ENCODE data around the gene LONRF2.
"Not testable (repeated sequence)": the region's sequence is repeated elsewhere in the genome, so short reads cannot be mapped to it uniquely, and the experiment has no call there.

LONRF2 gene

GRCh38 chr2:100321866-100322820 lies at the start of gene LONRF2:
Gene LONRF2 (minus strand): TSS chr2:100322501. CDS start chr2:100322093, 408 bp downstream.
- H3K4me1 Mint-ChIP-seq = peaks cover 0 to 5% of the 10 kb centered on the region in 2 donors
- DNase-seq = peak; percentile 15
- H3K36me3 Mint-ChIP-seq = peaks cover 5 to 12% of the 10 kb centered on the region in 2 donors
- peaks cover 38 to 64% of the 10 kb centered on the region in 2 donors for H3K27me3 Mint-ChIP-seq
- H3K4me3 Mint-ChIP-seq = peak within 1 kb of the TSS; percentile 73 to 76
- peak; percentile 69 to 76 for ATAC-seq (replicated peaks)
- H3K27ac Mint-ChIP-seq = no peak within 1 kb of the TSS
- H3K9me3 Mint-ChIP-seq = peaks cover 4 to 13% of the 10 kb centered on the region in 2 donors

DNA sequence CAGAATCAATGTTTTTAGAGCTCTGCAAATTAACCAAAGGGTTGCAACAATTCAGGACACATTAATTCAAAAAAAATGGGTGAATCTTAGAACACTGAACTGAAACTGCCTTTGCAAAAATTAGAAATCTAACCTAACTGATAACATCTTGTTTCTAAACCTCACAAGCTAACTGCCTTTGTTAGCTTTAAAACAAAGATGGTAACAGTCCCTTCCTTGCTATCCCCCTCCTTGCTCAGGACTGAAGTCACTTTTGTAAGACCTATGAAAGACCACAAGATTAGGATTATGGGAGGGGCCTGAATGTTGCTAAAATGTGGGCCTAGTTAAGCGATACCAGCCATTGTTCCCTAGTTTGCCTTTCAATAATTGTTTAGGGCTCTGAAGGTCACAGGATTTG lies 44.9 kb upstream of the LONRF2 start:
- Mint-ChIP-seq H3K4me1 (no peaks in the 10 kb centered on the region), H3K4me3 (no peak overlapping the region), H3K9me3 (peaks cover 14 to 22% of the 10 kb centered on the region in 2 donors), H3K27ac (no peak overlapping the region), H3K36me3 (peaks cover 6% of the 10 kb centered on the region in 2 donors), H3K27me3 (peaks cover 29 to 33% of the 10 kb centered on the region in 2 donors)
- ATAC-seq (replicated peaks) = no peak
- no peak for DNase-seq

- no peak for DNase-seq
Measured at GRCh38 chr2:100365434-100365833, 43.1 kb upstream of the LONRF2 start.

GRCh38 chr2:100362269-100362668 lies 40.0 kb upstream of the LONRF2 start:
- Mint-ChIP-seq H3K27me3 (peaks cover 9 to 27% of the 10 kb centered on the region in 2 donors), H3K9me3 (peaks cover 8 to 19% of the 10 kb centered on the region in 2 donors)
- not testable (repeated sequence) for H3K27ac Mint-ChIP-seq; H3K4me1 Mint-ChIP-seq; H3K36me3 Mint-ChIP-seq; H3K4me3 Mint-ChIP-seq; DNase-seq; ATAC-seq (replicated peaks)

More at GRCh38 chr2:100365434-100365833, 43.1 kb upstream of the LONRF2 start:
- H3K27me3 Mint-ChIP-seq = peaks cover 18 to 24% of the 10 kb centered on the region in 2 donors
- peaks cover 0 to 1% of the 10 kb centered on the region in 2 donors for H3K36me3 Mint-ChIP-seq
- no peak overlapping the region for H3K4me3 Mint-ChIP-seq
- no peak for ATAC-seq (replicated peaks)
- no peak overlapping the region for H3K27ac Mint-ChIP-seq
- peaks cover 12 to 16% of the 10 kb centered on the region in 2 donors for H3K9me3 Mint-ChIP-seq
- H3K4me1 Mint-ChIP-seq = no peaks in the 10 kb centered on the region

DNA sequence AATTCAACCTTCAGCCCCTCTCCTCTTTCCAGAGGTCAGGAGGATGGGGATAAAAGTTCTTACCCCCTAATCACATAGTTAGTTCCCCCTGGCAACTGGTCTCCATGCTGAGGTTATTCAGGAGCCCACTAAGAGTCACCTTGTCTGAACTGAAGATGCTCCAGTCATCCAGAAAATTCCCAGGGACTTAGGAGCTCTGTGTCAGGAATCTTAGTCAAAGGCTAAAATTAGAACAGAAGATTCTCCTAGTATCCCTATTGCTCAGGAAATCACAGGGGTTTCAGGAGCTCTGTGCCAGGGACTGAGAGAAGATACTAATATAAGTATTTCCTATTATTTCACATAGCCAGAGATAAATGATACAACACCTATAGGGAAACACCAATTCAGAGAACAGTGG lies 37.3 kb upstream of the LONRF2 start:
- no peak for DNase-seq
- H3K36me3 Mint-ChIP-seq = peaks cover 1 to 4% of the 10 kb centered on the region in 2 donors
- peaks cover 7 to 31% of the 10 kb centered on the region in 2 donors for H3K27me3 Mint-ChIP-seq
- peaks cover 0 to 2% of the 10 kb centered on the region in 2 donors for H3K4me1 Mint-ChIP-seq
- no peak for ATAC-seq (replicated peaks)
- no peak overlapping the region for H3K27ac Mint-ChIP-seq
- H3K9me3 Mint-ChIP-seq = peaks cover 15 to 23% of the 10 kb centered on the region in 2 donors
- H3K4me3 Mint-ChIP-seq = no peak overlapping the region

- no peak for DNase-seq
- H3K4me1 Mint-ChIP-seq = peaks cover 0 to 2% of the 10 kb centered on the region in 2 donors
- ATAC-seq (replicated peaks) = no peak
- H3K27me3 Mint-ChIP-seq = peaks cover 10 to 31% of the 10 kb centered on the region in 2 donors
- no peak overlapping the region for H3K4me3 Mint-ChIP-seq
- H3K27ac Mint-ChIP-seq = no peak overlapping the region
- H3K9me3 Mint-ChIP-seq = peaks cover 15 to 23% of the 10 kb centered on the region in 2 donors
- peaks cover 1 to 4% of the 10 kb centered on the region in 2 donors for H3K36me3 Mint-ChIP-seq
Measured at GRCh38 chr2:100358554-100358953, 36.3 kb upstream of the LONRF2 start.

- no peak for ATAC-seq (replicated peaks)
Measured at GRCh38 chr2:100352521-100352920, 30.2 kb upstream of the LONRF2 start.

DNA sequence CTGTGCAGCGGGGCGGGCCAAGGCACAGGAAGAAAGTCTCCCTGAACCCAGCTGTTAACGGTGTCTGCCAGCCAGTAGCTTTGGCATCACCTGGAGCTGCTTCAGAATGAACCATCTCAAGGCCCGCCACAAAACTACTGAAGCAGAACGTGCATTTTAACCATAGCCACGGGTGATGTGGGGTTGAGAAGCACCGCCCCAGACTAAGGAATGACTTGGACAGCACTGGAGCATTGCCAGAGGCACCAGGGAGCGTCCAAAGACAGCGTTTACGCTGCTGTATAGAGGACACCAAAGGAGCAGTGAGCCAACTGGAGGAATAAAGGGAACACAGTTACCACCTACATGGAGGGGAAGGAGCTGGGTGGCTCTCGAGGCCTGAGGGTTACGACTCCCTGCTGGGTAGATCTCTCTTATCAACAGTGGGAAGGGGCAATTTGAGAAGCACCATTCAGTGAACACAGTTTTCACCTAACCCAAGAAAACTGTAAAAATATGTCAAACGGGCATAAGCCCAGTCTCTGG lies 28.4 kb upstream of the LONRF2 start:
- Mint-ChIP-seq H3K4me3 (no peak overlapping the region), H3K36me3 (peaks cover 0 to 2% of the 10 kb centered on the region in 2 donors), H3K27ac (no peak overlapping the region), H3K27me3 (peaks cover 39 to 41% of the 10 kb centered on the region in 2 donors), H3K9me3 (peaks cover 6 to 9% of the 10 kb centered on the region in 2 donors), H3K4me1 (no peaks in the 10 kb centered on the region)
- DNase-seq = no peak
- no peak for ATAC-seq (replicated peaks)

More at GRCh38 chr2:100352521-100352920, 30.2 kb upstream of the LONRF2 start:
- H3K36me3 Mint-ChIP-seq = peaks cover 2 to 4% of the 10 kb centered on the region in 2 donors
- no peak for DNase-seq
- peaks cover 0 to 2% of the 10 kb centered on the region in 2 donors for H3K4me1 Mint-ChIP-seq
- no peak overlapping the region for H3K4me3 Mint-ChIP-seq
- peaks cover 13 to 14% of the 10 kb centered on the region in 2 donors for H3K9me3 Mint-ChIP-seq
- peaks cover 35% of the 10 kb centered on the region in 2 donors for H3K27me3 Mint-ChIP-seq
- H3K27ac Mint-ChIP-seq = no peak overlapping the region

- not testable (repeated sequence) for ATAC-seq (replicated peaks); DNase-seq; H3K27ac Mint-ChIP-seq; H3K4me1 Mint-ChIP-seq; H3K4me3 Mint-ChIP-seq
- H3K27me3 Mint-ChIP-seq = peaks cover 40 to 56% of the 10 kb centered on the region in 2 donors
- H3K36me3 Mint-ChIP-seq = peaks cover 9 to 10% of the 10 kb centered on the region in 2 donors
- peaks cover 25% of the 10 kb centered on the region in 2 donors for H3K9me3 Mint-ChIP-seq
Measured at GRCh38 chr2:100345144-100345543, 22.8 kb upstream of the LONRF2 start.

DNA sequence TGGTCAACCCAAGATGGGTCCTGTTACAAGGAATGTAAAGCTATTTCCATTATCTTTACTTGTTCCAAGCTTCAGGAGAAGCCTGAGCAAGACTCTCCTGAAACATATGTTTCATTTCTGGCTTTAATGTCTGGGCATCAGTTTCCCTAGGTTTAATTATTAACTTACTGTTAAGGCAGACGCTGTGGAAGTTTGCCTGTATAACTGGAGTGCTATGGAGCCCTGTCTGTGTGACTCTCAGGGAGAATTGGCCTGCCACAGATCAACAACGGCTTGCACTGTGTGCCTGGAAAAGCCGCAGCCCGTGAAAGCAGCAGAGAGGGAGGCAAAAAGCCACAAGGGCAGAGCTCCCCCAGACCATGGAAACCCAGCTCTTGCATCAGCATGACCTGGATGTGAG lies 22.1 kb upstream of the LONRF2 start:
- H3K36me3 Mint-ChIP-seq = peaks cover 7 to 10% of the 10 kb centered on the region in 2 donors
- peaks cover 18 to 19% of the 10 kb centered on the region in 2 donors for H3K9me3 Mint-ChIP-seq
- no peak overlapping the region for H3K27ac Mint-ChIP-seq
- H3K27me3 Mint-ChIP-seq = peaks cover 44 to 55% of the 10 kb centered on the region in 2 donors
- ATAC-seq (replicated peaks) (no peak), DNase-seq (no peak)
- no peaks in the 10 kb centered on the region for H3K4me1 Mint-ChIP-seq
- no peak overlapping the region for H3K4me3 Mint-ChIP-seq

- H3K9me3 Mint-ChIP-seq = peaks cover 16 to 18% of the 10 kb centered on the region in 2 donors
- H3K4me3 Mint-ChIP-seq; H3K4me1 Mint-ChIP-seq; H3K27ac Mint-ChIP-seq; ATAC-seq (replicated peaks); DNase-seq: not testable (repeated sequence)
- H3K27me3 Mint-ChIP-seq = peaks cover 34 to 56% of the 10 kb centered on the region in 2 donors
- H3K36me3 Mint-ChIP-seq = peaks cover 7 to 10% of the 10 kb centered on the region in 2 donors
Measured at GRCh38 chr2:100342466-100342865, 20.2 kb upstream of the LONRF2 start.

GRCh38 chr2:100339823-100340222 lies 17.5 kb upstream of the LONRF2 start:
- peaks cover 29 to 52% of the 10 kb centered on the region in 2 donors for H3K27me3 Mint-ChIP-seq
- H3K4me1 Mint-ChIP-seq = no peaks in the 10 kb centered on the region
- peaks cover 7 to 10% of the 10 kb centered on the region in 2 donors for H3K36me3 Mint-ChIP-seq
- no peak overlapping the region for H3K27ac Mint-ChIP-seq
- H3K9me3 Mint-ChIP-seq = peaks cover 16% of the 10 kb centered on the region in 2 donors
- DNase-seq (no peak), ATAC-seq (replicated peaks) (no peak)
- H3K4me3 Mint-ChIP-seq = no peak overlapping the region

DNA sequence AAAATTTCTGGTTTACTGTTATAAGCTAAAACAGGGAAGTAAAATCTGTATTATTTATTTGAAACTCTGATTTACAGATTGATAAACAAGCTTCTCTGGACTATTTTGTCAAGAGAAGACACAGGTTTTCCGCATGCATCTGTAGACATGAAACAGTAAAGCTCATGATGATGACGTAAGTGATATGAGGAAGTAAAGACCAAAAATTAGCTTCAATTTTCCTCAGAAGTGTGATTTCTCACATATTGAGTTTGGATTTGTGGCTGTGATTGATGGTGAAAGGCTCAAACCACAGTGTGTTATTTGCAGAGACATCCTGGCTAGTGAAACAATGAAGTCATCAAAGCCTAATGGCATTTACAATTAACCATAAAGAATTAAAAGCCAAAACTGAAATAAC lies 12.6 kb upstream of the LONRF2 start:
- DNase-seq = no peak
- Mint-ChIP-seq H3K9me3 (peaks cover 0 to 3% of the 10 kb centered on the region in 2 donors), H3K4me3 (no peak overlapping the region), H3K27me3 (peaks cover 24 to 47% of the 10 kb centered on the region in 2 donors), H3K27ac (no peak overlapping the region), H3K4me1 (no peaks in the 10 kb centered on the region), H3K36me3 (no peaks in the 10 kb centered on the region)
- no peak for ATAC-seq (replicated peaks)

- H3K4me1 Mint-ChIP-seq = peaks cover 0 to 1% of the 10 kb centered on the region in 2 donors
- ATAC-seq (replicated peaks) = no peak
Measured at GRCh38 chr2:100327742-100328141, 5.4 kb upstream of the LONRF2 start.

More at GRCh38 chr2:100327742-100328141, 5.4 kb upstream of the LONRF2 start:
- no peaks in the 10 kb centered on the region for H3K36me3 Mint-ChIP-seq
- H3K27me3 Mint-ChIP-seq = peaks cover 23 to 52% of the 10 kb centered on the region in 2 donors
- peaks cover 0 to under 1% of the 10 kb centered on the region in 2 donors for H3K9me3 Mint-ChIP-seq
- H3K4me3 Mint-ChIP-seq = no peak overlapping the region
- no peak for DNase-seq
- no peak overlapping the region for H3K27ac Mint-ChIP-seq
